ENCODE measurements around the gene TTC38.
"Not testable (repeated sequence)": the region's sequence is repeated elsewhere in the genome, so short reads cannot be mapped to it uniquely, and the experiment has no call there.

Gene TTC38

GRCh38 chr22:46297151-46297812 lies 29.5 kb downstream of the TTC38 start:
- DNase-seq, result no peak

- no peak for DNase-seq
Measured at GRCh38 chr22:46299101-46299500, 31.3 kb downstream of the TTC38 start.

GRCh38 chr22:46300491-46300890 lies 32.7 kb downstream of the TTC38 start:
- DNase-seq, result no peak

- no peak for DNase-seq
Measured at GRCh38 chr22:46303347-46303965, 35.6 kb downstream of the TTC38 start.

GRCh38 chr22:46308283-46308988 lies 40.6 kb downstream of the TTC38 start:
- DNase-seq, result no peak

GRCh38 chr22:46309526-46310085 lies 41.8 kb downstream of the TTC38 start:
- DNase-seq, result no peak

- no peak for DNase-seq
Measured at GRCh38 chr22:46312056-46312455, 44.2 kb downstream of the TTC38 start.

- not testable (repeated sequence) for DNase-seq
Measured at GRCh38 chr22:46312848-46313247, 45.0 kb downstream of the TTC38 start.

- DNase-seq, result no peak
Measured at GRCh38 chr22:46315976-46316375, 48.2 kb downstream of the TTC38 start.

GRCh38 chr22:46317646-46318045 lies 49.8 kb downstream of the TTC38 start:
- no peak for DNase-seq

GRCh38 chr22:46318576-46318975 lies 50.8 kb downstream of the TTC38 start:
- DNase-seq, result no peak

- DNase-seq, result no peak
Measured at GRCh38 chr22:46319319-46319718, 51.5 kb downstream of the TTC38 start.

- DNase-seq, result no peak
Measured at GRCh38 chr22:46320166-46320710, 52.4 kb downstream of the TTC38 start.

GRCh38 chr22:46320716-46321386 lies 53.0 kb downstream of the TTC38 start:
- no peak for DNase-seq

GRCh38 chr22:46322711-46323110 lies 54.9 kb downstream of the TTC38 start:
- no peak for DNase-seq

GRCh38 chr22:46323162-46323561 lies 55.4 kb downstream of the TTC38 start:
- no peak for DNase-seq

GRCh38 chr22:46326066-46326680 lies 58.4 kb downstream of the TTC38 start:
- no peak for DNase-seq

GRCh38 chr22:46327691-46328465 lies 60.1 kb downstream of the TTC38 start:
- no peak for DNase-seq

- DNase-seq, result no peak
Measured at GRCh38 chr22:46328797-46329196, 61.0 kb downstream of the TTC38 start.

- no peak for DNase-seq
Measured at GRCh38 chr22:46329616-46330015, 61.8 kb downstream of the TTC38 start.

- no peak for DNase-seq
Measured at GRCh38 chr22:46330426-46330825, 62.6 kb downstream of the TTC38 start.

- no peak for DNase-seq
Measured at GRCh38 chr22:46331496-46331895, 63.7 kb downstream of the TTC38 start.

All from cortex of kidney (tissue), 1 donor.